ENCODE measurements around the gene DENND5A.

Gene DENND5A

GRCh38 chr11:9265211-9266131, at the start of gene DENND5A:
TSS of gene DENND5A (minus strand) at chr11:9265350. CDS start at chr11:9265069, 281 bp downstream.
- DNase-seq = peak; percentile 67

GRCh38 chr11:9314291-9315077, 49.3 kb upstream of the DENND5A start, which contains the start of gene TMEM41B:
TSS of gene TMEM41B (minus strand) at chr11:9314593. CDS start at chr11:9314441, 152 bp downstream.
- DNase-seq = peak; percentile 98

GRCh38 chr11:9313648-9314290, 48.6 kb upstream of the DENND5A start:
- DNase-seq = no peak

GRCh38 chr11:9310485-9311090, 45.4 kb upstream of the DENND5A start:
- no peak for DNase-seq

GRCh38 chr11:9304178-9304577, 39.0 kb upstream of the DENND5A start:
- no peak for DNase-seq

GRCh38 chr11:9302448-9302847, 37.3 kb upstream of the DENND5A start:
- no peak for DNase-seq

GRCh38 chr11:9301720-9302119, 36.6 kb upstream of the DENND5A start:
- no peak for DNase-seq

- DNase-seq = no peak
Measured at GRCh38 chr11:9293646-9294045, 28.5 kb upstream of the DENND5A start.

- no peak for DNase-seq
Measured at GRCh38 chr11:9285850-9286587, 20.9 kb upstream of the DENND5A start.

GRCh38 chr11:9280655-9281301, 15.6 kb upstream of the DENND5A start:
- peak; percentile 57 for DNase-seq

GRCh38 chr11:9277176-9277575, 12.0 kb upstream of the DENND5A start:
- no peak for DNase-seq

GRCh38 chr11:9276571-9276970, 11.4 kb upstream of the DENND5A start:
- DNase-seq = no peak

GRCh38 chr11:9274499-9275258, 9.5 kb upstream of the DENND5A start:
- no peak for DNase-seq

- no peak for DNase-seq
Measured at GRCh38 chr11:9273376-9274336, 8.5 kb upstream of the DENND5A start.

GRCh38 chr11:9269492-9270013, 4.4 kb upstream of the DENND5A start:
- DNase-seq = no peak

GRCh38 chr11:9267680-9268079, 2.5 kb upstream of the DENND5A start:
- no peak for DNase-seq

- DNase-seq = no peak
Measured at GRCh38 chr11:9266926-9267325, 1.8 kb upstream of the DENND5A start.

- DNase-seq = no peak
Measured at GRCh38 chr11:9266132-9266736, 1.1 kb upstream of the DENND5A start.

Data from NCI-H2171 (cell line).